ENCODE measurements around the gene OR14I1. TPM values are rescaled to one million over a fixed set of nuclear protein-coding genes. Genes with fewer than 3 reads are reported as not detected.
"Not testable (repeated sequence)": the region's sequence is repeated elsewhere in the genome, so short reads cannot be mapped to it uniquely, and the experiment has no call there.

The OR14I1 gene
- total RNA-seq, 1 experiment from 2014 or later: not detected

- in situ Hi-C loops (cut with HindIII; ENCODE audit: low sequenced_read_pairs): no loop called here
- DNase-seq (ENCODE audit: low spot score): no peak
Measured at GRCh38 chr1:248691567-248692155, 10.9 kb downstream of the OR14I1 start.

GRCh38 chr1:248688527-248689298 is 13.9 kb downstream of the OR14I1 start:
- in situ Hi-C loops (cut with HindIII; ENCODE audit: low sequenced_read_pairs): no loop called here
- DNase-seq (ENCODE audit: low spot score): no peak

GRCh38 chr1:248686815-248687214 is 15.8 kb downstream of the OR14I1 start:
- DNase-seq (ENCODE audit: low spot score): no peak
- in situ Hi-C loops (cut with HindIII; ENCODE audit: low sequenced_read_pairs): no loop called here

GRCh38 chr1:248681651-248682050 is 20.9 kb downstream of the OR14I1 start:
- DNase-seq (ENCODE audit: low spot score): no peak
- in situ Hi-C loops (cut with HindIII; ENCODE audit: low sequenced_read_pairs): no loop called here

GRCh38 chr1:248670003-248670402 is 32.6 kb downstream of the OR14I1 start:
- in situ Hi-C loops (cut with HindIII; ENCODE audit: low sequenced_read_pairs): no loop called here
- DNase-seq (ENCODE audit: low spot score): no peak

- in situ Hi-C loops (cut with HindIII; ENCODE audit: low sequenced_read_pairs); DNase-seq (ENCODE audit: low spot score): not testable (repeated sequence)
Measured at GRCh38 chr1:248663453-248664328, 38.9 kb downstream of the OR14I1 start.

GRCh38 chr1:248656797-248657196 is 45.8 kb downstream of the OR14I1 start:
- DNase-seq (ENCODE audit: low spot score); in situ Hi-C loops (cut with HindIII; ENCODE audit: low sequenced_read_pairs): not testable (repeated sequence)

- DNase-seq (ENCODE audit: low spot score); in situ Hi-C loops (cut with HindIII; ENCODE audit: low sequenced_read_pairs): not testable (repeated sequence)
Measured at GRCh38 chr1:248655354-248655753, 47.2 kb downstream of the OR14I1 start, which contains the start of gene OR2T27. Gene OR2T27 (minus strand): TSS chr1:248655528. CDS start chr1:248650884, 4,644 bp downstream.

Other genes with a start within 250 kb of the OR14I1 start
- not detected in 2 replicates for gene OR2T3, start 229.4 kb downstream of the OR14I1 start, total RNA-seq (2014; rRNA removed; shearing (Covaris generic))
- gene OR2T5, start 214.2 kb downstream of the OR14I1 start, total RNA-seq (2014; rRNA removed; shearing (Covaris generic)): not detected in 2 replicates
- not detected in 2 replicates for gene OR2G6, start 194.7 kb downstream of the OR14I1 start, total RNA-seq (2014; rRNA removed; shearing (Covaris generic))
- gene OR2T29, start 140.0 kb downstream of the OR14I1 start, total RNA-seq (2014; rRNA removed; shearing (Covaris generic)): not detected in 2 replicates
- not detected in 2 replicates for gene OR2T34, start 128.0 kb downstream of the OR14I1 start, total RNA-seq (2014; rRNA removed; shearing (Covaris generic))
- gene OR2T10, start 105.1 kb downstream of the OR14I1 start, total RNA-seq (2014; rRNA removed; shearing (Covaris generic)): not detected in 2 replicates
- gene OR2T11, start 67.7 kb downstream of the OR14I1 start, total RNA-seq (2014; rRNA removed; shearing (Covaris generic)): not detected in 2 replicates
- not detected in 2 replicates for gene OR2T35, start 57.5 kb downstream of the OR14I1 start, total RNA-seq (2014; rRNA removed; shearing (Covaris generic))
- not detected in 2 replicates for gene OR2T27, start 47.2 kb downstream of the OR14I1 start, total RNA-seq (2014; rRNA removed; shearing (Covaris generic))
- not detected in 2 replicates for gene LYPD8, start 53.0 kb upstream of the OR14I1 start, total RNA-seq (2014; rRNA removed; shearing (Covaris generic))
- 23.1 and 24.6 TPM in 2 replicates for gene SH3BP5L, start 123.1 kb upstream of the OR14I1 start, total RNA-seq (2014; rRNA removed; shearing (Covaris generic))
- 57.1 and 63.1 TPM in 2 replicates for gene ZNF672, start 135.5 kb upstream of the OR14I1 start, total RNA-seq (2014; rRNA removed; shearing (Covaris generic))
- gene ZNF692, start 156.3 kb upstream of the OR14I1 start, total RNA-seq (2014; rRNA removed; shearing (Covaris generic)): 7.9 and 12.7 TPM in 2 replicates
- gene PGBD2, start 203.5 kb upstream of the OR14I1 start, total RNA-seq (2014; rRNA removed; shearing (Covaris generic)): 5.3 and 10.0 TPM in 2 replicates